ENCODE data around the gene PIK3C2G. TPM values are rescaled to one million over a fixed set of nuclear protein-coding genes. Genes with fewer than 3 reads are reported as not detected.

The PIK3C2G gene
- total RNA-seq, 2 experiments from 2014 or later, result not detected

- H4K20me1 ChIP-seq (ENCODE audit: insufficient read depth, low read length), result no peaks in the 10 kb centered on the region
- H3K79me2 ChIP-seq (ENCODE audit: insufficient read depth, low read depth, low read length), result no peaks in the 10 kb centered on the region
- no peak overlapping the region for H2AFZ ChIP-seq (ENCODE audit: low read length)
- H3K9me3 ChIP-seq (ENCODE audit: low read length), result no peaks in the 10 kb centered on the region
- no peaks in the 10 kb centered on the region for H3K4me1 ChIP-seq (ENCODE audit: insufficient read depth, low read length, poor library complexity, severe bottlenecking)
- intact Hi-C loops (cut with micrococcal nuclease; ENCODE audit: unreplicated experiment), result no loop called here
- H3K4me2 ChIP-seq (ENCODE audit: low read length), result no peak overlapping the region
- POLR2A ChIA-PET, result no interaction called here
- DNase-seq (ENCODE audit: low spot score), result no peak
- CTCF ChIA-PET (ENCODE audit: unreplicated experiment), result no interaction called here
- no TSS peak for BruUV-seq (replicated peaks)
- no peak overlapping the region for H3K4me3 ChIP-seq (ENCODE audit: low read depth, low read length, poor library complexity, severe bottlenecking)
- TF ChIP-seq EZH2phosphoT487 (IDR thresholded peaks at IDR 0.05; ENCODE audit: borderline replicate concordance, low read depth, low read length) (no peak), CTCF (conservative IDR thresholded peaks at IDR 0.05; ENCODE audit: low read length) (no peak)
- no peaks in the 10 kb centered on the region for H3K36me3 ChIP-seq (ENCODE audit: insufficient read depth, low read length)
- no peak overlapping the region for H3K27ac ChIP-seq (ENCODE audit: low read depth, low read length, poor library complexity, severe bottlenecking)
- H3K9me2 ChIP-seq (ENCODE audit: insufficient read depth, low read length), result no peaks in the 10 kb centered on the region
Observed at GRCh38 chr12:18559242-18559641, 297.9 kb downstream of the PIK3C2G start.

GRCh38 chr12:18562531-18562930 lies 301.2 kb downstream of the PIK3C2G start:
- ChIA-PET POLR2A (no interaction called here), CTCF (ENCODE audit: unreplicated experiment) (no interaction called here)
- H3K4me1 ChIP-seq (ENCODE audit: insufficient read depth, low read length, poor library complexity, severe bottlenecking), result no peaks in the 10 kb centered on the region
- no peaks in the 10 kb centered on the region for H3K9me2 ChIP-seq (ENCODE audit: insufficient read depth, low read length)
- BruUV-seq (replicated peaks), result no TSS peak
- H3K9me3 ChIP-seq (ENCODE audit: low read length), result no peaks in the 10 kb centered on the region
- H2AFZ ChIP-seq (ENCODE audit: low read length), result no peak overlapping the region
- H3K4me3 ChIP-seq (ENCODE audit: low read depth, low read length, poor library complexity, severe bottlenecking), result no peak overlapping the region
- H3K36me3 ChIP-seq (ENCODE audit: insufficient read depth, low read length), result no peaks in the 10 kb centered on the region
- H3K4me2 ChIP-seq (ENCODE audit: low read length), result no peak overlapping the region
- intact Hi-C loops (cut with micrococcal nuclease; ENCODE audit: unreplicated experiment), result no loop called here
- no peak for DNase-seq (ENCODE audit: low spot score)
- no peak overlapping the region for H3K27ac ChIP-seq (ENCODE audit: low read depth, low read length, poor library complexity, severe bottlenecking)
- H3K79me2 ChIP-seq (ENCODE audit: insufficient read depth, low read depth, low read length), result no peaks in the 10 kb centered on the region
- no peaks in the 10 kb centered on the region for H4K20me1 ChIP-seq (ENCODE audit: insufficient read depth, low read length)
- TF ChIP-seq EZH2phosphoT487 (IDR thresholded peaks at IDR 0.05; ENCODE audit: borderline replicate concordance, low read depth, low read length), result no peak

DNA sequence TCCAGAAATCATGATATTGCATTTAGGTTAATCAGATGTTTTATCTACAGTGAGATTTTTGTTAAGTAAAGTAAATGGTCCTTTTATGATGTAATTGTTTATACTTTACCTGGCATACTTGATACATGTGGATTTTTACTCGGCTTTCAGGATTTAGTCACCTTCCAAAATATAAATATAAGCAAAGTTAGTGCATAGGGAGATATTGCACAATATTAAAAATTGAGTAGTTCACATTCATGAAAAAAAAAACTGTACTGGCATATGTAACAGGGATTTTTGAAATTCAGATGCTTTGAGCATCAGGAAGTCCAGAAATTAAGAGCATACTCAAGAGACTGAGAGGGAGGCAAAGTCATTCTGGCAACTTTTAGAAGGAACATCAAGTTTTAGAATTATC lies 303.0 kb downstream of the PIK3C2G start:
- Histone ChIP-seq H3K36me3 (ENCODE audit: insufficient read depth, low read length) (no peaks in the 10 kb centered on the region), H3K27ac (ENCODE audit: low read depth, low read length, poor library complexity, severe bottlenecking) (no peak overlapping the region), H3K79me2 (ENCODE audit: insufficient read depth, low read depth, low read length) (no peaks in the 10 kb centered on the region), H3K9me2 (ENCODE audit: insufficient read depth, low read length) (no peaks in the 10 kb centered on the region), H2AFZ (ENCODE audit: low read length) (no peak overlapping the region), H3K4me2 (ENCODE audit: low read length) (no peak overlapping the region), H3K9me3 (ENCODE audit: low read length) (no peaks in the 10 kb centered on the region), H4K20me1 (ENCODE audit: insufficient read depth, low read length) (no peaks in the 10 kb centered on the region), H3K4me1 (ENCODE audit: insufficient read depth, low read length, poor library complexity, severe bottlenecking) (no peaks in the 10 kb centered on the region), H3K4me3 (ENCODE audit: low read depth, low read length, poor library complexity, severe bottlenecking) (no peak overlapping the region)
- intact Hi-C loops (cut with micrococcal nuclease; ENCODE audit: unreplicated experiment), result no loop called here
- no TSS peak for BruUV-seq (replicated peaks)
- no peak for DNase-seq (ENCODE audit: low spot score)
- no peak for TF ChIP-seq EZH2phosphoT487 (IDR thresholded peaks at IDR 0.05; ENCODE audit: borderline replicate concordance, low read depth, low read length)
- no peak for TF ChIP-seq CTCF (conservative IDR thresholded peaks at IDR 0.05; ENCODE audit: low read length)
- ChIA-PET POLR2A (no interaction called here), CTCF (ENCODE audit: unreplicated experiment) (no interaction called here)
